NCI-H1092 (cell line): ENCODE results near the gene XIRP1.

Experiments
- DNase-seq: peaks from one replicate; lab custom pipeline; 2025; lab: John Stamatoyannopoulos, UW

The XIRP1 gene

GRCh38 chr3:39165518-39165917 lies 26.9 kb downstream of the XIRP1 start:
- DNase-seq: no peak

DNA sequence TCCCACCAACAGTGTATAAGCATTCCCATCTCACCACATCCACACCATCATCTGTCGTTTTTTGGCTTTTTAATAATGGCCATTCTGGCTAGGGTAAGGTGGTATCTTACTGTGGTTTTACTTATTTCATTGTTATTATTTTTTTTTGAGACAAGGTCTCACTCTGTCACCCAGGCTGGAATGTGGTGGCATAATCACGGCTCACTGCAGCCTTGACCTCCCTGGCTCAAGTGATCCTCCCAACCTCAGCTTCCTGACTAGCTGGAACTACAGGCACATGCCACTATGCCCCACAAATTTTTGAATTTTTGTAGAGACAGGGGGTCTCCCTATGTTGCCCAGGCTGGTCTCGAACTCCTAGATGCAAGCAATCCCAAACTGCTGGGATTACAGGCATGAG lies 28.0 kb downstream of the XIRP1 start:
- DNase-seq: no peak

- DNase-seq: no peak
Measured at GRCh38 chr3:39158148-39158715, 34.2 kb downstream of the XIRP1 start.

GRCh38 chr3:39157359-39157758 lies 35.0 kb downstream of the XIRP1 start:
- no peak for DNase-seq

GRCh38 chr3:39156421-39156820 lies 36.0 kb downstream of the XIRP1 start:
- DNase-seq: no peak

DNA sequence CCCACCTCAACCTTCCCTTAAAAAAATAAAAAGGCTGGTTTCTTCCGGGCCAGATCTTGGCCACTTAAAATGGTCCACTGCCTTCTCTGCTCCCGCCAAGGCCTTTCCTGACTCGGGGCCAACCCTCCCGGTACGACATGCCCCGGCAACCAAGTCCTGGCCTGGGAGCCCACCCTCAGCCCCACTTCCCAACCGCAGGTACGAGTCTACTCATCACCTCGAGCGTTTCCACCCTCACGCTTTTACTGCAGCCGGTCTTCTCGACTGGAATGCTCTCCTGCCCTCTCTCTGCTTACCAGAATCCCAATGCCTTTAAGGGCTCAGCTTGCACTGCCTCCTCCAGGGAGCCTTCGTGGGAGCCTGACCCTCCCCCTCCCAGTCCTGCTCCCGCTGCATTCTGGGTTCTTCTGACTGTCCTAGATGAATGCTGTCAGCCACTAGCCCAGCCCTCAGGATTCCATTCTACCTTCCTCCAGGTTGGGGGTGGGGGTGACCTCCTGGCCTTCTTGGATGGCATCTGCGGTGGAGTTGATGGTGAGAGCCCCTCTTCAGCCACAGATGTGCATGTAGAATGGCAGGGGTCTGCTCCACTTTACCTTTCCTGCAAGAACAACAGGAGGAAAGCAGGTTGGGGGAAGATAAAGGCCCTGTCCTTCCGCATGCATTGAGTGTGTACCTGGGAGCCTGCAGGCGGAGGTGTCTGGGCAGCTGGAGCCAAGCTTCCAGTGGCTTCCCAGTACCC lies 37.9 kb downstream of the XIRP1 start:
- no peak for DNase-seq

GRCh38 chr3:39153977-39154279 lies 38.5 kb downstream of the XIRP1 start:
- no peak for DNase-seq

GRCh38 chr3:39150803-39151631 lies 41.4 kb downstream of the XIRP1 start:
- DNase-seq: no peak

- DNase-seq: no peak
Measured at GRCh38 chr3:39150148-39150802, 42.1 kb downstream of the XIRP1 start.

DNA sequence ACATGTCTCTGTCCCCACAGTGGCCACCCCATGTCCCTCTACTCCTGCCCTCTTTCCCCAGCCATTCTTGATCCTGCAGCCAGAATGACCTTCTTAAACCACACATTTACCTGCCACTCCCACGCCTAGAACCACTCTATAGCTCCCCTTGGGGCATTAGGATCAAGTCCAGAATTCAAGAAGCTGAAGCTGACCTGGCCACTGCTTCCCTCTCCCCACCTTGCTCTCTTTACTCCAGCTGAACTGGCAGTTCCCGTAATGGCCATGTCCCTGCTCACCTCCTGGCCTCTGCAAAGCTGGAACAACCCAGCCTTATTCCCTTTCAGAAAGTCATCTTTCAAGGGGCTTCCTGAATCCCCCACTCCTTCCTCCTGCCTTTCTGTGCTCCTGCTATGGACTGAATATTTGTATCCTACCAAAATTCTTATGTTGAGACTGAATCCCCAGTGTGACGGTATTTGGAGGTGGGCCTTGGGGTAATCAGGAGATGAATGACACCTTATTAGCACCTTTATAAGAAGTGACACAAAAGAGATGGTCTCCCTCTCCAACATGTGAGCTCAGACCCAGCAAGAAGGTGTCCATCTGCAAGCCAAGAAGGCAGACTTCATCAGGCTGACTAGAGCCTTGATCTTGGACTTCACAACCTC lies 42.8 kb downstream of the XIRP1 start:
- no peak for DNase-seq

DNA sequence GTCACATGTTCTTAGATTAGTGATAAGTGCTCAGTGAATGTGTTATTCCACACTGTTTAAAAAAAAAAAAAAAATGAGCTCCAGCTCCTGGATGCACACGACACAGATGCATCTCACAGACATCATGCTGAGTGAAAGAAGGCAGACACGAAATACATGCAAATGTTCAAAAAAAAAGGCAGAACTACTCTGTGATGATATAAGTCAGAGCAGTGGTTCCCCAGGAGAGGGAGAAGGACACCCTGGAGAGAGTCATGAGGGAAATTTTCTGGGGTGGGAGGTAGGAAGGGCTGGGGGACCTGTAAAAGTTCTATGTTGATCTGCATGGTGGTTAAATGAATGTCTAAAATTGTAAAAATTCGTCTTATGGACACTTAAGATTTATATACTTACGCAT lies 43.3 kb downstream of the XIRP1 start:
- DNase-seq: no peak

- DNase-seq: no peak
Measured at GRCh38 chr3:39148435-39149058, 43.8 kb downstream of the XIRP1 start.

DNA sequence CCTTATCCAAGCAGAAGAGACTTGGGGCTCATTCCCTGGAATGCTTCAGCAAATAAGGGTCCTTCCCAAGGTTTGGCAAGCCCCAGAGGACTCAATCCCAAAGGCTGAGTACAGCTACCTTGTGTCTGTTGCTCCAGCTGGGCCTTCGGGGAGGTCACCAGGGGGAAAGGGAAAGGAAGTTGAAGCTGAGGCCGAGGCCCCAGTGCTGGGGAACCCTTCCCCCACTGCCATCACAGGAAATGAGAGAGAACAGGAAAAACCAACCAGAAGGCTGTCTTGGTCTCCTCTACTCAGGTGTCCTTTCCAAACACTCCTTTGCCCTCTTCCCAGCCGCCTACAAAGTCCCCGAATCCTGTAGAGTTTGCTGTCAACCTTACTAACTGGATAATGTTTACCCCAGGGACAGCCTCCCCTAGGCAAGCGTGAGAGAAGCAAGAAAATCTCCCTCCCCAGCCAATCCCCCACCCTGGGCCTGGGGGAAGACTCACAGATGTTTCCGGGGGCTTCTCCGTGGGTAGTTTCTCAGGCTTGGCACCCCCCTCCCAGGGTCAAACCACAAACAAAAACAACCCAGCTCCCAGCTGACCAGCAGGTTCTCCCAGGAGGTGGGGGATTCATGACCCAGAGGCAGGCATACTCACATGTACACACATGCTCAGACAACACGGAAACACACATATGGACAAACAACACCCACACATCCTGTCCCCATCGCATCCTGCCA lies 44.5 kb downstream of the XIRP1 start:
- no peak for DNase-seq

DNA sequence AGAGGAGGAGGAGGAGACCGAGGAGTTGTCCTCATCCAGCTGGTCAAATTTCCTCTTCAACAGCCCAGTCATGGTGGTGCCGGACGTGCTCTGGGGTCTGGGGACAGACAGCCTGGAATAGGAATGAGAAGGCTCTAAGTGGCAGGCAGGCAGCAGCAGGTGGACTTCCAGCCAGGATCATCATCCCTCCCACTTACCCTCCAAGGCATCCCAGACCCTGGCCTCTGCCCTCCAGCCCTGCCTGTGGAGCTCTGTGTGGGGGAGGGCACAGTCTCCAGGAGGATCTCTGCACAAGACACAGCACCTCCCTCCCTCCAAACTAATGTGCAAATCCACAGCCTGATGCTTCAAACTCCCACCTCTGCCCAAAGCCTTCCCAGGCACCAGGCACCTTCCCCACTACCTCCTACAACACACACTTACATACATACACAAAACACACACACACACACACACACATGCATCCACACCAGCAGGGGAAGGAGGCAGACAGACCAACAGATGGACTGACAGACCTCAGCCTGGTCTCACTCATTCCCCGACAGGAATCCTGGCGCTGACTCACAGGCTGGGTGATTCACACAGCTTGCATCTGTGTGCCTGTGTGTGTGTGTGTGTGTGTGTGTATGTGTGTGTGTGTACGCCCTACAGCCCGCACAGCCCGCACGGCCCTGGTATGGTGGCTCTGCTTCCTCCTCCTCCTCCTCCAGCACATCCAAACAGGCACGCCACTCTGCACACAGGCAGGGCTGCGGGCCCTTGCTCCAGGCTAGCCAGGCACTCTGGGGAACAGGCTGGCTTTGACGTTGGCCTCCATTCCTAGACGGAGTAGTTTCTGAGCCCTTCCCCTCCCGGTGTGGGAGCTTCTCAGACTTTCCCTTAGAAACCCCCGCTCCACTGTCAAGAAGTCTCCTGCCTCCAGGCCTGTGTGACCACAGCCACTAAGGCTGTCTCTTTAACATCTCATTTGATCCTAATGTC lies 45.5 kb downstream of the XIRP1 start:
- DNase-seq: no peak

- no peak for DNase-seq
Measured at GRCh38 chr3:39146083-39146501, 46.3 kb downstream of the XIRP1 start.

DNA sequence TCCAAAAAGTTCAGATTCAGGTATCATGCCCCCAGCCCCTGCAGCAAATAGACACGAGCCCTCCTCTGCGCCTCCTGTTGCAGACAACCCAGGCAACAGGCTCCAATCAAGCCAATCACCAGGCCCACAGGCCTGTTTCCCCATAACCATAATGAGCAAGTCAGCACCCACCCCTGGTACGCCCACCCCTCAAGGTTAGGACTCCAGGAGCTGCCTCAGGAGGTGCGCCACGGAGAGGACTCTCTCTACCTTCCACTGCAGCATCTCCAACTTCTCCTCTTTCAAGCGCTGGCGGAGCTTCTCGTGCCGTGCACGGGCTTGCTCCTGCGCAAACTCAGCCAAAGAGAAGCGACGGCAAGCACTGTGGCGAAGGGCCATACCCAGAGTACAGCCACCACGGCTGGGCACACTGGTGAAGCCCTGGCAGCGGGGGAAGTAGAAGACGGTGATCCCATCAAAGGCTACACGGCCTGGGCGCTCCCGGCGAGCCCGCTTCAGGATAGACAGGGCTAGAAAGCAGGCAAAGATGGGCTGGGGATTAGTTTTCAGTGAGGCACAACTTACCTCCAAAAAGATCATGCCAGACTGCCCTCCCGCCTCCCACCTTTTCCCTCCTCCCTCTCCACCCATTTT lies 47.5 kb downstream of the XIRP1 start:
- DNase-seq: no peak

GRCh38 chr3:39144095-39144747 lies 48.2 kb downstream of the XIRP1 start:
- DNase-seq: no peak

GRCh38 chr3:39143051-39143885 lies 49.1 kb downstream of the XIRP1 start:
- no peak for DNase-seq
